Keratinocyte (primary cell): Measurements from ENCODE around the gene SH3PXD2A. TPM values are rescaled to one million over a fixed set of nuclear protein-coding genes. Genes with fewer than 3 reads are reported as not detected.

Experiments used
- DNase-seq: peaks from one replicate; pipeline ENCODE4 v3.0.0-alpha.2; 2011; ENCODE audit warnings: low read depth, missing footprints, low spot score
- FAIRE-seq: peaks from 2 replicates; lab custom pipeline; 2011; peaks lifted over from hg19 to GRCh38; lab: Jason Lieb, UNC
- H2AFZ ChIP-seq: 2 replicates; pipeline ENCODE4 v1.6.0; 2012; ENCODE audit warnings: low read length, control low read depth, inconsistent platforms; ENCODE audit not compliant: control insufficient read depth
- H3K27ac ChIP-seq: 2 replicates; pipeline ENCODE4 v1.5.1; 2011; ENCODE audit warnings: low read length; ENCODE audit not compliant: control insufficient read depth, insufficient read depth
- H3K27me3 ChIP-seq: 3 replicates; pipeline ENCODE4 v1.6.0; 2011; ENCODE audit warnings: low read length; ENCODE audit not compliant: control insufficient read depth, insufficient read depth; ENCODE audit errors: extremely low read depth
- H3K36me3 ChIP-seq, 2 experiments: 2 replicates in 1 of 2; 3 replicates in 1 of 2; pipeline ENCODE4 v1.5.1; 2011; ENCODE audit warnings: low read length in 2 of 2, mild to moderate bottlenecking in 1 of 2; ENCODE audit not compliant: control insufficient read depth in 2 of 2, insufficient read depth in 2 of 2; ENCODE audit errors: extremely low read depth in 1 of 2
- H3K4me1 ChIP-seq: 3 replicates; pipeline ENCODE4 v1.5.1; 2011; ENCODE audit warnings: low read length; ENCODE audit not compliant: control insufficient read depth, insufficient read depth; ENCODE audit errors: extremely low read depth
- H3K4me2 ChIP-seq: 3 replicates; pipeline ENCODE4 v1.6.0; 2011; ENCODE audit warnings: low read depth, low read length; ENCODE audit not compliant: control insufficient read depth, insufficient read depth; ENCODE audit errors: extremely low read depth
- H3K4me3 ChIP-seq, 3 experiments: fragments of 200-600 bp in 1 of 3; sonication (generic) in 1 of 3; 2 replicates in 2 of 3; 3 replicates in 1 of 3; pipeline ENCODE4 v1.5.1; 2011 to 2016; ENCODE audit warnings: low read length in 3 of 3, mild to moderate bottlenecking in 3 of 3, control low read depth in 2 of 3, inconsistent platforms in 1 of 3, low read depth in 1 of 3, mixed read lengths in 1 of 3, mixed run types in 1 of 3, moderate library complexity in 1 of 3; ENCODE audit not compliant: control insufficient read depth in 2 of 3, insufficient read depth in 2 of 3; ENCODE audit errors: extremely low read depth in 1 of 3
- H3K79me2 ChIP-seq: 2 replicates; pipeline ENCODE4 v1.6.0; 2012; ENCODE audit warnings: low read length; ENCODE audit not compliant: control insufficient read depth, insufficient read depth
- H3K9ac ChIP-seq: 3 replicates; pipeline ENCODE4 v1.6.0; 2011; ENCODE audit warnings: low read length; ENCODE audit not compliant: control insufficient read depth, insufficient read depth; ENCODE audit errors: extremely low read depth
- H3K9me1 ChIP-seq: 3 replicates; pipeline ENCODE4 v1.6.0; 2011; ENCODE audit warnings: low read length; ENCODE audit not compliant: control insufficient read depth, insufficient read depth; ENCODE audit errors: extremely low read depth
- H3K9me3 ChIP-seq: 2 replicates; pipeline ENCODE4 v1.5.1; 2012; ENCODE audit warnings: low read depth, low read length; ENCODE audit not compliant: control insufficient read depth
- H4K20me1 ChIP-seq: 3 replicates; pipeline ENCODE4 v1.6.0; 2011; ENCODE audit warnings: low read length; ENCODE audit not compliant: control insufficient read depth, insufficient read depth; ENCODE audit errors: extremely low read depth
- EZH2 ChIP-seq: IDR thresholded peaks from one replicate; pipeline ENCODE4 v1.6.1; 2012; ENCODE audit warnings: inconsistent platforms, mild to moderate bottlenecking, low read length, moderate library complexity
- dilution Hi-C: fragments of 300-500 bp; cut with MboI; formaldehyde crosslinking; loops from one replicate; pipeline ENCODE4 v1.7.0; 2020; ENCODE audit warnings: low sequenced_read_pairs; ENCODE audit not compliant: extremely low pct_ligation_motif_present
- polyA plus RNA-seq, 5 experiments: library from polyadenylated mRNA; depleted of rRNA in 3 of 5; stranded (reverse) in 3 of 5; stranded (forward) in 1 of 5; unstranded in 1 of 5; fragments of >200 nt; gene quantifications; 1 replicate in 1 of 5; 2 replicates in 3 of 5; 3 replicates in 1 of 5; pipeline versions ENCODE4 v1.2.1 to v1.2.3, GENCODE V29; 2011 to 2012; ENCODE audit warnings: missing spikeins in 2 of 5, low read depth in 1 of 5, low replicate concordance in 1 of 5
- TF ChIP-seq, protein P1 (sequence below), 3 experiments: IDR thresholded peaks in 1 of 3; conservative IDR thresholded peaks in 1 of 3; optimal IDR thresholded peaks in 1 of 3; 2 replicates in 2 of 3; 3 replicates in 1 of 3; pipeline versions ENCODE3 to v1.5.1; 2011; ENCODE audit warnings: low read length in 3 of 3, mild to moderate bottlenecking in 3 of 3, moderate library complexity in 2 of 3, control low read depth in 1 of 3, inconsistent platforms in 1 of 3; ENCODE audit not compliant: insufficient read depth in 2 of 3; ENCODE audit errors: extremely low read depth in 1 of 3

Gene SH3PXD2A
- polyA plus RNA-seq, 1 donor (not counting 4 experiments of a cell fraction or from before 2014, with no cell fraction given): 33.9 TPM

DNA sequence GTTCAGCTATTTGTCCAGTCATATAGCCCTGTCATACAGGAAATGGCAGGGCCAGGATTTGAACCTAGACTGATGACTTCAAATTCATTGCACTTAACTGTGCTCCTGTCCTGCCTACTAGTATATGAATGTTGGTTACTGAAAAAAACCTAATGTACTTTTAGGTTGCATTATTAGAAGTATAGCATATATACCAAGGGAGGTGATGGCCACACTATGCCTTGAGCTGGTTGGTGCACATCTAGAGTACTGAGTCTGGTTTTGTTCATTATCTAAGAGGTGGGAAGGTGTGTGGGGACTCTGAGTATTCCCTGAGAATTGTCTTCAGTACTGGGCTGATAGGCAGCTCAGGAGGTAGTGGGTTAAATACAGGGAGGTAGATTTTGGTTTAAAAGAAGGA is 273.9 kb downstream of the SH3PXD2A start:
- no peak for TF ChIP-seq EZH2
- TF ChIP-seq, protein P1, sequence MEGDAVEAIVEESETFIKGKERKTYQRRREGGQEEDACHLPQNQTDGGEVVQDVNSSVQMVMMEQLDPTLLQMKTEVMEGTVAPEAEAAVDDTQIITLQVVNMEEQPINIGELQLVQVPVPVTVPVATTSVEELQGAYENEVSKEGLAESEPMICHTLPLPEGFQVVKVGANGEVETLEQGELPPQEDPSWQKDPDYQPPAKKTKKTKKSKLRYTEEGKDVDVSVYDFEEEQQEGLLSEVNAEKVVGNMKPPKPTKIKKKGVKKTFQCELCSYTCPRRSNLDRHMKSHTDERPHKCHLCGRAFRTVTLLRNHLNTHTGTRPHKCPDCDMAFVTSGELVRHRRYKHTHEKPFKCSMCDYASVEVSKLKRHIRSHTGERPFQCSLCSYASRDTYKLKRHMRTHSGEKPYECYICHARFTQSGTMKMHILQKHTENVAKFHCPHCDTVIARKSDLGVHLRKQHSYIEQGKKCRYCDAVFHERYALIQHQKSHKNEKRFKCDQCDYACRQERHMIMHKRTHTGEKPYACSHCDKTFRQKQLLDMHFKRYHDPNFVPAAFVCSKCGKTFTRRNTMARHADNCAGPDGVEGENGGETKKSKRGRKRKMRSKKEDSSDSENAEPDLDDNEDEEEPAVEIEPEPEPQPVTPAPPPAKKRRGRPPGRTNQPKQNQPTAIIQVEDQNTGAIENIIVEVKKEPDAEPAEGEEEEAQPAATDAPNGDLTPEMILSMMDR (optimal IDR thresholded peaks at IDR 0.05 in 1 of 3, IDR thresholded peaks at IDR 0.05 in 1 of 3, conservative IDR thresholded peaks at IDR 0.05 in 1 of 3; ENCODE audit: extremely low read depth in 1 of 3, insufficient read depth in 2 of 3, low read length in 3 of 3): no peak
- no peaks in the 10 kb centered on the region for H3K36me3 ChIP-seq
- no peak overlapping the region for H3K9ac ChIP-seq
- FAIRE-seq (no peak), DNase-seq (no peak)
- H3K4me3 ChIP-seq: no peak overlapping the region
- H3K9me1 ChIP-seq: no peaks in the 10 kb centered on the region
- H3K27ac ChIP-seq: no peak overlapping the region
- H3K27me3 ChIP-seq: peaks cover 60% of the 10 kb centered on the region
- H3K4me1 ChIP-seq: no peaks in the 10 kb centered on the region
- dilution Hi-C loops: no loop called here
- H3K79me2 ChIP-seq: no peaks in the 10 kb centered on the region
- no peak overlapping the region for H2AFZ ChIP-seq
- peaks cover 3% of the 10 kb centered on the region for H4K20me1 ChIP-seq
- H3K9me3 ChIP-seq: no peaks in the 10 kb centered on the region
- no peak overlapping the region for H3K4me2 ChIP-seq

- H2AFZ ChIP-seq: no peak overlapping the region
- no peak overlapping the region for H3K27ac ChIP-seq
- H4K20me1 ChIP-seq: peaks cover 3% of the 10 kb centered on the region
- H3K27me3 ChIP-seq: peaks cover 61% of the 10 kb centered on the region
- H3K4me3 ChIP-seq: no peak overlapping the region
- no peak overlapping the region for H3K4me2 ChIP-seq
- FAIRE-seq: no peak
- no peaks in the 10 kb centered on the region for H3K9me1 ChIP-seq
- no peak for TF ChIP-seq EZH2
- TF ChIP-seq, protein P1 (optimal IDR thresholded peaks at IDR 0.05 in 1 of 3, IDR thresholded peaks at IDR 0.05 in 1 of 3, conservative IDR thresholded peaks at IDR 0.05 in 1 of 3; ENCODE audit: extremely low read depth in 1 of 3, insufficient read depth in 2 of 3, low read length in 3 of 3): no peak
- no peaks in the 10 kb centered on the region for H3K9me3 ChIP-seq
- H3K79me2 ChIP-seq: no peaks in the 10 kb centered on the region
- H3K9ac ChIP-seq: no peak overlapping the region
- no peaks in the 10 kb centered on the region for H3K4me1 ChIP-seq
- dilution Hi-C loops: no loop called here
- no peaks in the 10 kb centered on the region for H3K36me3 ChIP-seq
- DNase-seq: no peak
These were observed 274.9 kb downstream of the SH3PXD2A start for GRCh38 chr10:103580430-103580829.
